NT2/D1 (cell line): Measurements from ENCODE around the gene NCAM2.

Experiments used
- SUZ12 ChIP-seq: IDR thresholded peaks from 2 replicates; pipeline ENCODE4 v1.6.1; 2011; ENCODE audit not compliant: insufficient read length, insufficient read depth; ENCODE audit errors: extremely low read depth
- ZNF274 ChIP-seq: IDR thresholded peaks from 2 replicates; pipeline ENCODE4 v1.6.1; 2011; ENCODE audit warnings: mild to moderate bottlenecking, low read depth, low read length

GRCh38 chr21:21045518-21045917 is 47.3 kb downstream of the NCAM2 start:
- TF ChIP-seq ZNF274 (no peak), SUZ12 (no peak)
